H9 (cell line): Measurements from ENCODE around the gene TMEM164. TPM values are rescaled to one million over a fixed set of nuclear protein-coding genes. Genes with fewer than 3 reads are reported as not detected.

ENCODE experiments used
- DNase-seq: peaks from one replicate; pipeline ENCODE4 v3.0.0-alpha.2; 2017
- H2AFZ ChIP-seq: one replicate; pipeline ENCODE4 v1.6.1; 2013; ENCODE audit warnings: mild to moderate bottlenecking, low read length, control low read depth, moderate library complexity
- H2AK5ac ChIP-seq: 2 replicates; pipeline ENCODE4 v1.6.1; 2013; ENCODE audit warnings: low read length, control low read depth, mixed read lengths; ENCODE audit not compliant: insufficient read length
- H2BK120ac ChIP-seq: one replicate; pipeline ENCODE4 v1.6.1; 2013; ENCODE audit warnings: low read depth, mild to moderate bottlenecking, low read length, control low read depth, inconsistent platforms; ENCODE audit not compliant: poor library complexity, severe bottlenecking
- H2BK12ac ChIP-seq: 2 replicates; pipeline ENCODE4 v1.6.1; 2013; ENCODE audit warnings: low read length, control low read depth, mixed read lengths, low read depth; ENCODE audit not compliant: insufficient read length
- H2BK15ac ChIP-seq: 2 replicates; pipeline ENCODE4 v1.6.1; 2013; ENCODE audit warnings: low read depth, low read length, control low read depth
- H2BK20ac ChIP-seq: one replicate; pipeline ENCODE4 v1.6.1; 2013; ENCODE audit warnings: low read depth, mild to moderate bottlenecking, low read length, control low read depth, inconsistent platforms; ENCODE audit not compliant: poor library complexity, severe bottlenecking
- H2BK5ac ChIP-seq: 2 replicates; pipeline ENCODE4 v1.6.1; 2013; ENCODE audit warnings: low read length, control low read depth, mixed read lengths; ENCODE audit not compliant: insufficient read length
- H3K14ac ChIP-seq: 2 replicates; pipeline ENCODE4 v1.6.1; 2013; ENCODE audit warnings: low read length, control low read depth; ENCODE audit not compliant: insufficient read depth
- H3K18ac ChIP-seq: 2 replicates; pipeline ENCODE4 v1.6.1; 2013; ENCODE audit warnings: low read depth, mild to moderate bottlenecking, mixed read lengths, low read length, control low read depth; ENCODE audit not compliant: insufficient read length
- H3K23ac ChIP-seq: 2 replicates; pipeline ENCODE4 v1.6.1; 2013; ENCODE audit warnings: low read length, control low read depth, mixed read lengths, low read depth; ENCODE audit not compliant: insufficient read length
- H3K23me2 ChIP-seq: 2 replicates; pipeline ENCODE4 v1.6.1; 2013; ENCODE audit warnings: low read depth, mild to moderate bottlenecking, mixed read lengths, low read length, control low read depth; ENCODE audit not compliant: insufficient read length, poor library complexity, severe bottlenecking
- H3K27ac ChIP-seq: 2 replicates; pipeline ENCODE4 v1.5.1; 2013; ENCODE audit warnings: low read length, control low read depth, mixed read lengths, low read depth; ENCODE audit not compliant: insufficient read length
- H3K27me3 ChIP-seq: 2 replicates; pipeline ENCODE4 v1.6.1; 2013; ENCODE audit warnings: low read length, control low read depth, inconsistent platforms; ENCODE audit not compliant: insufficient read depth
- H3K4ac ChIP-seq: 2 replicates; pipeline ENCODE4 v1.6.1; 2013; ENCODE audit warnings: low read depth, mild to moderate bottlenecking, control low read depth, inconsistent platforms, low read length, moderate library complexity
- H3K4me1 ChIP-seq: 2 replicates; pipeline ENCODE4 v1.6.1; 2013; ENCODE audit warnings: low read length, control low read depth, inconsistent platforms; ENCODE audit not compliant: insufficient read depth
- H3K4me2 ChIP-seq: 2 replicates; pipeline ENCODE4 v1.6.1; 2013; ENCODE audit warnings: low read length, control low read depth, mixed read lengths; ENCODE audit not compliant: insufficient read length, insufficient read depth
- H3K56ac ChIP-seq: 2 replicates; pipeline ENCODE4 v1.6.1; 2013; ENCODE audit warnings: low read depth, mild to moderate bottlenecking, mixed read lengths, low read length, control low read depth; ENCODE audit not compliant: insufficient read length
- H3K79me1 ChIP-seq: 2 replicates; pipeline ENCODE4 v1.6.1; 2013; ENCODE audit warnings: low read depth, mild to moderate bottlenecking, moderate library complexity, low read length, control low read depth, inconsistent platforms; ENCODE audit not compliant: insufficient read depth, poor library complexity, severe bottlenecking
- H3K79me2 ChIP-seq: 2 replicates; pipeline ENCODE4 v1.6.1; 2013; ENCODE audit warnings: low read length, control low read depth, inconsistent platforms; ENCODE audit not compliant: insufficient read depth
- H3K9ac ChIP-seq: 2 replicates; pipeline ENCODE4 v1.6.1; 2013; ENCODE audit warnings: low read length, control low read depth, mixed read lengths; ENCODE audit not compliant: insufficient read length; ENCODE audit errors: extremely low read depth
- H3K9me3 ChIP-seq: one replicate; pipeline ENCODE4 v1.6.1; 2013; ENCODE audit warnings: low read depth, low read length, inconsistent platforms; ENCODE audit not compliant: control insufficient read depth
- H3T11ph ChIP-seq: one replicate; pipeline ENCODE4 v1.6.1; 2013; ENCODE audit warnings: mild to moderate bottlenecking, low read length, control low read depth, inconsistent platforms
- H4K20me1 ChIP-seq: one replicate; pipeline ENCODE4 v1.6.1; 2013; ENCODE audit not compliant: control insufficient read depth, insufficient read length, insufficient read depth
- H4K5ac ChIP-seq: 2 replicates; pipeline ENCODE4 v1.6.1; 2013; ENCODE audit warnings: low read depth, mild to moderate bottlenecking, mixed read lengths, low read length, control low read depth; ENCODE audit not compliant: insufficient read length
- H4K8ac ChIP-seq: replicated peaks from 2 replicates; pipeline ENCODE4 v1.6.1; 2013; ENCODE audit warnings: low read length, control low read depth, mixed read lengths, low read depth; ENCODE audit not compliant: insufficient read length
- H4K91ac ChIP-seq: 2 replicates; pipeline ENCODE4 v1.6.1; 2013; ENCODE audit warnings: low read depth, mild to moderate bottlenecking, moderate library complexity, mixed read lengths, low read length, control low read depth; ENCODE audit not compliant: insufficient read length
- H3K27ac Mint-ChIP-seq, 3 experiments: 2 replicates in 2 of 3; 3 replicates in 1 of 3; pipeline ENCODE4 v1.8.0; 2020 to 2021; ENCODE audit warnings: mixed read lengths in 3 of 3, mild to moderate bottlenecking in 1 of 3, moderate library complexity in 1 of 3
- H3K27me3 Mint-ChIP-seq: 2 replicates; pipeline ENCODE4 v1.8.0; 2021; ENCODE audit warnings: low read depth, mild to moderate bottlenecking, moderate library complexity, mixed read lengths
- H3K36me3 Mint-ChIP-seq, 3 experiments: 2 replicates in 2 of 3; 3 replicates in 1 of 3; pipeline ENCODE4 v1.8.0; 2020 to 2021; ENCODE audit warnings: low read depth in 3 of 3, mixed read lengths in 3 of 3; ENCODE audit not compliant: insufficient read depth in 1 of 3
- H3K4me1 Mint-ChIP-seq, 2 experiments: 2 replicates each; pipeline ENCODE4 v1.8.0; 2020; ENCODE audit warnings: mixed read lengths in 2 of 2
- H3K4me3 Mint-ChIP-seq, 2 experiments: 2 replicates in 1 of 2; 3 replicates in 1 of 2; pipeline ENCODE4 v1.8.0; 2020 to 2021; ENCODE audit warnings: mild to moderate bottlenecking in 2 of 2, mixed read lengths in 2 of 2, moderate library complexity in 1 of 2
- H3K9me3 Mint-ChIP-seq, 2 experiments: 2 replicates in 1 of 2; 3 replicates in 1 of 2; pipeline ENCODE4 v1.8.0; 2020; ENCODE audit warnings: mild to moderate bottlenecking in 2 of 2, mixed read lengths in 2 of 2, moderate library complexity in 1 of 2
- CTCF ChIP-seq: fragments of 200-600 bp; sonication (generic); conservative IDR thresholded peaks from 3 replicates; pipeline ENCODE4 v1.8.0; 2021; ENCODE audit warnings: antibody characterized with exemption, mild to moderate bottlenecking
- total RNA-seq: library from RNA; stranded (reverse); gene quantifications from 2 replicates; pipeline ENCODE4 v1.2.1, GENCODE V29; 2021

TMEM164 gene
- total RNA-seq, 1 experiment from 2014 or later: 30.4 TPM

GRCh38 chrX:110081320-110081719 lies 78.4 kb downstream of the TMEM164 start:
- no peak overlapping the region for H3K4me3 Mint-ChIP-seq
- H3K23ac ChIP-seq: no peak overlapping the region

More at GRCh38 chrX:110081320-110081719, 78.4 kb downstream of the TMEM164 start:
- no peak overlapping the region for H3K27ac ChIP-seq
- no peaks in the 10 kb centered on the region for H3K79me2 ChIP-seq
- H3K23me2 ChIP-seq: no peaks in the 10 kb centered on the region
- H2AK5ac ChIP-seq: no peak overlapping the region
- no peaks in the 10 kb centered on the region for H3K4me1 ChIP-seq
- H3K9ac ChIP-seq: no peak overlapping the region
- H2AFZ ChIP-seq: no peak overlapping the region
- H3K9me3 Mint-ChIP-seq: no peaks in the 10 kb centered on the region
- H3K27me3 ChIP-seq: no peaks in the 10 kb centered on the region
- no peak overlapping the region for H4K91ac ChIP-seq
- no peaks in the 10 kb centered on the region for H4K20me1 ChIP-seq
- no peak overlapping the region for H3K4ac ChIP-seq
- no peak overlapping the region for H3K18ac ChIP-seq
- no peak overlapping the region for H4K8ac ChIP-seq
- no peak overlapping the region for H2BK15ac ChIP-seq
- no peak overlapping the region for H3K4me2 ChIP-seq
- no peak overlapping the region for H2BK120ac ChIP-seq
- H3K79me1 ChIP-seq: no peaks in the 10 kb centered on the region
- H2BK12ac ChIP-seq: no peak overlapping the region
- no peak overlapping the region for H3K14ac ChIP-seq
- no peaks in the 10 kb centered on the region for H3K27me3 Mint-ChIP-seq
- no peak overlapping the region for H4K5ac ChIP-seq
- no peak overlapping the region for H3K27ac Mint-ChIP-seq
- H3K9me3 ChIP-seq: no peaks in the 10 kb centered on the region
- H3K4me1 Mint-ChIP-seq: peaks cover 2 to 6% of the 10 kb centered on the region in 2 experiments; a peak in 2 of 4 replicates
- no peak for DNase-seq
- no peak overlapping the region for H3K56ac ChIP-seq
- no peak for TF ChIP-seq CTCF
- H3K36me3 Mint-ChIP-seq: no peaks in the 10 kb centered on the region
- H3T11ph ChIP-seq: no peak overlapping the region
- no peak overlapping the region for H2BK20ac ChIP-seq
- H2BK5ac ChIP-seq: no peak overlapping the region
